ENCODE data around the gene NFX1.

The NFX1 gene

GRCh38 chr9:33277484-33277883 lies 12.8 kb upstream of the NFX1 start:
- Mint-ChIP-seq H3K9me3 (no peaks in the 10 kb centered on the region), H3K27me3 (no peaks in the 10 kb centered on the region), H3K4me3 (no peak overlapping the region), H3K27ac (peak overlapping the region in 1 of 2 donors; percentile 23), H3K4me1 (ENCODE audit: low read depth in 2 of 2) (peaks cover 2 to 4% of the 10 kb centered on the region in 2 donors), H3K36me3 (ENCODE audit: insufficient read depth) (peaks cover 87% of the 10 kb centered on the region)
- no peak for DNase-seq
- ATAC-seq (replicated peaks), result no peak

- DNase-seq, result no peak
- Mint-ChIP-seq H3K27ac (no peak overlapping the region), H3K36me3 (ENCODE audit: insufficient read depth) (peaks cover 33% of the 10 kb centered on the region), H3K9me3 (no peaks in the 10 kb centered on the region), H3K4me1 (ENCODE audit: low read depth in 2 of 2) (peaks cover 3% of the 10 kb centered on the region in 2 donors), H3K27me3 (no peaks in the 10 kb centered on the region), H3K4me3 (no peak overlapping the region)
- ATAC-seq (replicated peaks), result no peak
These were observed 4.8 kb upstream of the NFX1 start for GRCh38 chr9:33285502-33285901.

- DNase-seq (peak; percentile 54 to 56 (median 55)), ATAC-seq (replicated peaks) (no peak)
- H3K27ac Mint-ChIP-seq, result peak overlapping the region in 1 of 2 donors; percentile 62
- H3K9me3 Mint-ChIP-seq, result no peaks in the 10 kb centered on the region
- H3K4me1 Mint-ChIP-seq (ENCODE audit: low read depth in 2 of 2), result peaks cover 15 to 16% of the 10 kb centered on the region in 2 donors
- H3K36me3 Mint-ChIP-seq (ENCODE audit: insufficient read depth), result peaks cover 32% of the 10 kb centered on the region
- H3K4me3 Mint-ChIP-seq, result no peak overlapping the region
- no peaks in the 10 kb centered on the region for H3K27me3 Mint-ChIP-seq
These were observed 3.2 kb upstream of the NFX1 start for GRCh38 chr9:33287087-33287490.

GRCh38 chr9:33288235-33288634 lies 2.1 kb upstream of the NFX1 start:
- Mint-ChIP-seq H3K27ac (peak overlapping the region; percentile 62 to 98), H3K27me3 (no peaks in the 10 kb centered on the region), H3K4me1 (ENCODE audit: low read depth in 2 of 2) (peaks cover 25 to 28% of the 10 kb centered on the region in 2 donors), H3K9me3 (no peaks in the 10 kb centered on the region), H3K36me3 (ENCODE audit: insufficient read depth) (peaks cover 32% of the 10 kb centered on the region), H3K4me3 (no peak overlapping the region)
- DNase-seq (no peak), ATAC-seq (replicated peaks) (no peak)

- Mint-ChIP-seq H3K4me3 (peak overlapping the region; percentile 82 to 86), H3K36me3 (ENCODE audit: insufficient read depth) (peaks cover 32% of the 10 kb centered on the region), H3K4me1 (ENCODE audit: low read depth in 2 of 2) (peaks cover 29 to 31% of the 10 kb centered on the region in 2 donors), H3K27me3 (no peaks in the 10 kb centered on the region), H3K9me3 (no peaks in the 10 kb centered on the region), H3K27ac (peak overlapping the region; percentile 98 to 99)
- DNase-seq (no peak), ATAC-seq (replicated peaks) (no peak)
These were observed 1.4 kb upstream of the NFX1 start for GRCh38 chr9:33288828-33289483.

- H3K27ac Mint-ChIP-seq, result peak overlapping the region; percentile 98 to 99
- DNase-seq, result peak in 1 of 3 experiments; percentile 8
- peaks cover 31 to 35% of the 10 kb centered on the region in 2 donors for H3K4me1 Mint-ChIP-seq (ENCODE audit: low read depth in 2 of 2)
These were observed 820 bp upstream of the NFX1 start for GRCh38 chr9:33289496-33289895.

GRCh38 chr9:33289936-33290246 lies 425 bp upstream of the NFX1 start:
- peak overlapping the region; percentile 82 to 86 for H3K4me3 Mint-ChIP-seq
- DNase-seq (no peak), ATAC-seq (replicated peaks) (no peak)
- no peaks in the 10 kb centered on the region for H3K27me3 Mint-ChIP-seq
- H3K4me1 Mint-ChIP-seq (ENCODE audit: low read depth in 2 of 2), result peaks cover 35 to 38% of the 10 kb centered on the region in 2 donors
- H3K9me3 Mint-ChIP-seq, result no peaks in the 10 kb centered on the region
- H3K36me3 Mint-ChIP-seq (ENCODE audit: insufficient read depth), result peaks cover 40% of the 10 kb centered on the region
- peak overlapping the region; percentile 98 to 99 for H3K27ac Mint-ChIP-seq

More at GRCh38 chr9:33289496-33289895, 820 bp upstream of the NFX1 start:
- ATAC-seq (replicated peaks), result no peak
- H3K9me3 Mint-ChIP-seq, result no peaks in the 10 kb centered on the region
- H3K36me3 Mint-ChIP-seq (ENCODE audit: insufficient read depth), result peaks cover 36% of the 10 kb centered on the region
- no peaks in the 10 kb centered on the region for H3K27me3 Mint-ChIP-seq
- peak overlapping the region; percentile 82 to 86 for H3K4me3 Mint-ChIP-seq

GRCh38 chr9:33291031-33291397 lies 698 bp downstream of the NFX1 start:
- H3K36me3 Mint-ChIP-seq (ENCODE audit: insufficient read depth), result peaks cover 42% of the 10 kb centered on the region
- DNase-seq (no peak), ATAC-seq (replicated peaks) (no peak)
- peak overlapping the region; percentile 82 to 86 for H3K4me3 Mint-ChIP-seq
- no peaks in the 10 kb centered on the region for H3K9me3 Mint-ChIP-seq
- H3K4me1 Mint-ChIP-seq (ENCODE audit: low read depth in 2 of 2), result peaks cover 37 to 39% of the 10 kb centered on the region in 2 donors
- H3K27me3 Mint-ChIP-seq, result no peaks in the 10 kb centered on the region
- peak overlapping the region; percentile 98 to 99 for H3K27ac Mint-ChIP-seq

GRCh38 chr9:33291901-33292300 lies 1.6 kb downstream of the NFX1 start:
- Mint-ChIP-seq H3K27ac (peak overlapping the region; percentile 98 to 99), H3K9me3 (no peaks in the 10 kb centered on the region), H3K4me1 (ENCODE audit: low read depth in 2 of 2) (peaks cover 44 to 45% of the 10 kb centered on the region in 2 donors), H3K36me3 (ENCODE audit: insufficient read depth) (peaks cover 46% of the 10 kb centered on the region), H3K27me3 (no peaks in the 10 kb centered on the region), H3K4me3 (peak overlapping the region; percentile 82 to 86)
- ATAC-seq (replicated peaks) (no peak), DNase-seq (no peak)

- H3K4me1 Mint-ChIP-seq (ENCODE audit: low read depth in 2 of 2), result peaks cover 61 to 63% of the 10 kb centered on the region in 2 donors
- ATAC-seq (replicated peaks), result no peak
- H3K36me3 Mint-ChIP-seq (ENCODE audit: insufficient read depth), result peaks cover 61% of the 10 kb centered on the region
- H3K27ac Mint-ChIP-seq, result peak overlapping the region; percentile 46 to 99
- H3K9me3 Mint-ChIP-seq, result no peaks in the 10 kb centered on the region
- H3K27me3 Mint-ChIP-seq, result no peaks in the 10 kb centered on the region
- DNase-seq, result no peak
- H3K4me3 Mint-ChIP-seq, result no peak overlapping the region
These were observed 3.5 kb downstream of the NFX1 start for GRCh38 chr9:33293782-33294181.

- Mint-ChIP-seq H3K36me3 (ENCODE audit: insufficient read depth) (peaks cover 67% of the 10 kb centered on the region), H3K4me3 (peak overlapping the region in 1 of 2 donors; percentile 7), H3K9me3 (no peaks in the 10 kb centered on the region), H3K4me1 (ENCODE audit: low read depth in 2 of 2) (peaks cover 65 to 71% of the 10 kb centered on the region in 2 donors), H3K27me3 (no peaks in the 10 kb centered on the region), H3K27ac (peak overlapping the region; percentile 46 to 99)
- no peak for ATAC-seq (replicated peaks)
- no peak for DNase-seq
These were observed 4.5 kb downstream of the NFX1 start for GRCh38 chr9:33294670-33295432.

GRCh38 chr9:33295571-33295970 lies 5.3 kb downstream of the NFX1 start:
- DNase-seq, result no peak
- H3K27ac Mint-ChIP-seq, result no peak overlapping the region
- no peak for ATAC-seq (replicated peaks)
- H3K4me1 Mint-ChIP-seq (ENCODE audit: low read depth in 2 of 2), result peaks cover 61 to 70% of the 10 kb centered on the region in 2 donors
- peaks cover 66% of the 10 kb centered on the region for H3K36me3 Mint-ChIP-seq (ENCODE audit: insufficient read depth)
- H3K27me3 Mint-ChIP-seq, result no peaks in the 10 kb centered on the region
- no peaks in the 10 kb centered on the region for H3K9me3 Mint-ChIP-seq
- no peak overlapping the region for H3K4me3 Mint-ChIP-seq

GRCh38 chr9:33297432-33297831 lies 7.1 kb downstream of the NFX1 start:
- H3K36me3 Mint-ChIP-seq (ENCODE audit: insufficient read depth), result peaks cover 55% of the 10 kb centered on the region
- peaks cover 48 to 62% of the 10 kb centered on the region in 2 donors for H3K4me1 Mint-ChIP-seq (ENCODE audit: low read depth in 2 of 2)
- peak; percentile 63 for ATAC-seq (replicated peaks)
- DNase-seq, result no peak
- no peaks in the 10 kb centered on the region for H3K27me3 Mint-ChIP-seq
- H3K4me3 Mint-ChIP-seq, result peak overlapping the region; percentile 21 to 58
- no peaks in the 10 kb centered on the region for H3K9me3 Mint-ChIP-seq
- H3K27ac Mint-ChIP-seq, result peak overlapping the region; percentile 69 to 88

GRCh38 chr9:33300546-33300945 lies 10.2 kb downstream of the NFX1 start:
- H3K27ac Mint-ChIP-seq, result peak overlapping the region; percentile 21 to 66
- peaks cover 43% of the 10 kb centered on the region for H3K36me3 Mint-ChIP-seq (ENCODE audit: insufficient read depth)
- no peak for ATAC-seq (replicated peaks)
- no peak overlapping the region for H3K4me3 Mint-ChIP-seq
- DNase-seq, result no peak
- H3K27me3 Mint-ChIP-seq, result no peaks in the 10 kb centered on the region
- no peaks in the 10 kb centered on the region for H3K9me3 Mint-ChIP-seq
- H3K4me1 Mint-ChIP-seq (ENCODE audit: low read depth in 2 of 2), result peaks cover 29 to 45% of the 10 kb centered on the region in 2 donors

Measured in effector memory CD8-positive, alpha-beta T cell (primary cell).